ENCODE measurements around the gene ELAPOR1. TPM values are rescaled to one million over a fixed set of nuclear protein-coding genes. Genes with fewer than 3 reads are reported as not detected.

The ELAPOR1 gene
- total and polyA plus RNA-seq, 2 donors (not counting 3 experiments of a cell fraction or from before 2014, with no cell fraction given): 1.0 to 1.1 TPM

GRCh38 chr1:109152196-109152595 is 38.3 kb downstream of the ELAPOR1 start:
- Histone ChIP-seq H3K4me2 (ENCODE audit: insufficient read depth, low read length) (no peak overlapping the region), H3K27ac (ENCODE audit: insufficient read depth, low read depth, low read length) (no peak overlapping the region), H3K9me3 (replicated peaks; ENCODE audit: control insufficient read depth, insufficient read depth, low read length) (no peaks in the 10 kb centered on the region), H4K20me1 (replicated peaks; ENCODE audit: control insufficient read depth, extremely low read depth, insufficient read depth, low read length) (no peaks in the 10 kb centered on the region), H3K9ac (replicated peaks; ENCODE audit: extremely low read depth, insufficient read depth, low read length) (no peak overlapping the region), H3K36me3 (ENCODE audit: control insufficient read depth in 2 of 2, extremely low read depth in 1 of 2, insufficient read depth in 2 of 2, low read length in 2 of 2) (no peaks in the 10 kb centered on the region), H2AFZ (ENCODE audit: low read depth, low read length) (no peak overlapping the region), H3K9me1 (replicated peaks; ENCODE audit: control insufficient read depth, extremely low read depth, insufficient read depth, low read length) (no peaks in the 10 kb centered on the region), H3K4me1 (ENCODE audit: control insufficient read depth, extremely low read depth, insufficient read depth, low read length) (no peaks in the 10 kb centered on the region), H3K79me2 (ENCODE audit: control insufficient read depth, insufficient read depth, low read length) (no peaks in the 10 kb centered on the region), H3K27me3 (ENCODE audit: control insufficient read depth in 2 of 2, insufficient read depth in 2 of 2, low read length in 2 of 2) (peaks cover 0 to 3% of the 10 kb centered on the region in 2 experiments), H3K4me3 (replicated peaks in 1 of 3; ENCODE audit: insufficient read depth in 1 of 3, low read depth in 1 of 3, low read length in 3 of 3) (no peak overlapping the region)
- intact Hi-C loops (cut with micrococcal nuclease) (no loop called here), dilution Hi-C loops (cut with MboI; ENCODE audit: extremely low pct_ligation_motif_present, low sequenced_read_pairs) (no loop called here)
- TF ChIP-seq GATA2 (IDR thresholded peaks at IDR 0.05; ENCODE audit: insufficient read depth, insufficient read length, low read depth, low read length) (no peak), MYC (IDR thresholded peaks at IDR 0.05; ENCODE audit: low read depth, low read length) (no peak), POLR2A (IDR thresholded peaks at IDR 0.05; ENCODE audit: low read depth, low read length) (no peak), MAX (IDR thresholded peaks at IDR 0.05; ENCODE audit: insufficient read depth, insufficient read length) (no peak), CTCF (IDR thresholded peaks at IDR 0.05; ENCODE audit: extremely low read depth in 1 of 2, insufficient read depth in 1 of 2, low read depth in 1 of 2, low read length in 2 of 2) (no peak), JUN (IDR thresholded peaks at IDR 0.05; ENCODE audit: borderline replicate concordance, insufficient read depth, insufficient read length, low read depth) (no peak), POLR2AphosphoS5 (IDR thresholded peaks at IDR 0.05; ENCODE audit: insufficient read depth, low read depth, low read length) (no peak), EZH2 (IDR thresholded peaks at IDR 0.05; ENCODE audit: borderline replicate concordance, low read depth, low read length, severe bottlenecking) (no peak), FOS (IDR thresholded peaks at IDR 0.05; ENCODE audit: borderline replicate concordance, insufficient read depth, low read length) (no peak)
- ChIA-PET CTCF (no interaction called here), POLR2A (no interaction called here)
- FAIRE-seq: no peak
- BruUV-seq (replicated peaks): no TSS peak
- no peak for DNase-seq (ENCODE audit: low read depth, low spot score)
